K562 (cell line): ENCODE data around the gene KRTAP5-1. TPM values are rescaled to one million over a fixed set of nuclear protein-coding genes. Genes with fewer than 3 reads are reported as not detected.
A peak's percentile ranks its signal among the peaks of the same experiment; 100 is the strongest.

ENCODE experiments used
- EGR1 ChIP-seq: fragments of 450-650 bp; conservative IDR thresholded peaks from 2 replicates; pipeline ENCODE4 v1.6.1; 2017; ENCODE audit warnings: mild to moderate bottlenecking
- FOXK2 ChIP-seq, 2 experiments: fragments of 450-650 bp; IDR thresholded peaks in 1 of 2; conservative IDR thresholded peaks in 1 of 2; 2 replicates each; pipeline ENCODE4 v1.6.1; 2016; ENCODE audit warnings: low read depth in 2 of 2, mild to moderate bottlenecking in 1 of 2
- MBD1 ChIP-seq: fragments of 250-450 bp; sonication (Bioruptor Pico); IDR thresholded peaks from 2 replicates; pipeline ENCODE4 v1.8.0; 2022; ENCODE audit warnings: inconsistent platforms
- MEF2D ChIP-seq: conservative IDR thresholded peaks from 2 replicates; pipeline ENCODE4 v1.6.1; 2016; ENCODE audit warnings: low read depth, missing genetic modification characterization, missing compliant biosample characterization
- MGA ChIP-seq: fragments of 450-650 bp; IDR thresholded peaks from 2 replicates; pipeline ENCODE4 v1.6.1; 2016; ENCODE audit warnings: mild to moderate bottlenecking, moderate library complexity
- SMAD3 ChIP-seq: fragments of 450-650 bp; formaldehyde crosslinking; conservative IDR thresholded peaks from 2 replicates; pipeline ENCODE4 v1.4.0; 2020; ENCODE audit warnings: mild to moderate bottlenecking
- SNRNP70 ChIP-seq: fragments of 200-400 bp; formaldehyde crosslinking; optimal IDR thresholded peaks from 2 replicates; pipeline ENCODE3; 2017; ENCODE audit warnings: low read depth, low read length
- VEZF1 ChIP-seq: fragments of 200-800 bp; sonication (Bioruptor generic); IDR thresholded peaks from 2 replicates; pipeline ENCODE4 v1.6.1; 2017; ENCODE audit warnings: missing genetic modification characterization, missing compliant biosample characterization
- ZNF316 ChIP-seq: fragments of 450-650 bp; IDR thresholded peaks from 2 replicates; pipeline ENCODE4 v1.6.1; 2016
- polyA plus RNA-seq, 8 experiments: library from polyadenylated mRNA; depleted of rRNA in 4 of 8; stranded (reverse) in 5 of 8; unstranded in 3 of 8; fragments of >200 nt; fragmentation: Nextera tagmentation in 2 of 8; fragmentation: Illumina TruSeq in 1 of 8; extraction: Ambion mirVana in 2 of 8; extraction: Trizol in 1 of 8; gene quantifications; 2 replicates each; pipeline versions ENCODE4 v1.2.1 to v1.2.3, GENCODE V29; 2011 to 2014; ENCODE audit warnings: inconsistent platforms in 1 of 8, missing spikeins in 1 of 8
- total RNA-seq, 7 experiments: library from RNA; depleted of rRNA in 6 of 7; stranded (reverse); fragments of >200 nt in 6 of 7; fragmentation: Illumina TruSeq in 2 of 7; extraction: Trizol in 2 of 7; gene quantifications; 2 replicates each; pipeline versions ENCODE4 v1.2.1 to v1.2.3, GENCODE V29; 2011 to 2021; ENCODE audit warnings: low replicate concordance in 1 of 7

Gene KRTAP5-1
- total and polyA plus RNA-seq, 9 of the 15 experiments (the other 6 are each of a cell fraction or from before 2014, with no cell fraction given), result not detected

- TF ChIP-seq MBD1 (CRISPR knock-in tag) (no peak), SNRNP70 (no peak), FOXK2 (conservative IDR thresholded peaks at IDR 0.05 in 1 of 2, IDR thresholded peaks at IDR 0.05 in 1 of 2; ENCODE audit: low read depth in 2 of 2) (0 out of 4 replicates have a peak, but pooled peaks of 1 of the 2 experiments have one; percentile 39), ZNF316 (no peak), MGA (peak; percentile 41), VEZF1 (CRISPR knock-in tag) (no peak), EGR1 (peak; percentile 49), SMAD3 (CRISPR knock-in tag) (no peak), MEF2D (no peak)
These were observed 34.4 kb upstream of the KRTAP5-1 start (continued) for GRCh38 chr11:1619449-1619848.
